HG03460 (cell line): Measurements from ENCODE around the gene TMEM190.

Source experiments
- ATAC-seq: cut with Tn5 transposase; IDR thresholded peaks from one replicate; pipeline ENCODE4 v1.9.1; 2021; ENCODE audit not compliant: unreplicated experiment

The TMEM190 gene

GRCh38 chr19:55350620-55351315, 25.9 kb upstream of the TMEM190 start:
- ATAC-seq, result no peak

GRCh38 chr19:55352040-55352439, 24.6 kb upstream of the TMEM190 start:
- ATAC-seq, result no peak

- ATAC-seq, result no peak
These were observed 24.0 kb upstream of the TMEM190 start for GRCh38 chr19:55352549-55353145.

GRCh38 chr19:55353356-55353802, 23.2 kb upstream of the TMEM190 start:
- ATAC-seq, result no peak

GRCh38 chr19:55353803-55354697, 22.6 kb upstream of the TMEM190 start:
- no peak for ATAC-seq

GRCh38 chr19:55354698-55355212, 21.9 kb upstream of the TMEM190 start, which contains the start of gene COX6B2:
TSS of gene COX6B2 (minus strand) at chr19:55354719. CDS start at chr19:55354521, 198 bp downstream.
- no peak for ATAC-seq

GRCh38 chr19:55355213-55355821, 21.3 kb upstream of the TMEM190 start:
- no peak for ATAC-seq

GRCh38 chr19:55358493-55358892, 18.1 kb upstream of the TMEM190 start:
- ATAC-seq, result no peak

- ATAC-seq, result no peak
These were observed 17.4 kb upstream of the TMEM190 start for GRCh38 chr19:55358943-55359908.

- no peak for ATAC-seq
These were observed 15.7 kb upstream of the TMEM190 start for GRCh38 chr19:55360902-55361301.

GRCh38 chr19:55362174-55362989, 14.2 kb upstream of the TMEM190 start:
- ATAC-seq, result no peak

- no peak for ATAC-seq
These were observed 13.5 kb upstream of the TMEM190 start, which contains the start of gene GARIN5B for GRCh38 chr19:55362990-55363716. TSS of gene GARIN5B (minus strand) at chr19:55363260. CDS start at chr19:55363066, 194 bp downstream.

- no peak for ATAC-seq
These were observed 11.4 kb upstream of the TMEM190 start for GRCh38 chr19:55365245-55365644.

GRCh38 chr19:55365964-55366363, 10.7 kb upstream of the TMEM190 start:
- no peak for ATAC-seq

GRCh38 chr19:55366790-55367189, 9.8 kb upstream of the TMEM190 start:
- ATAC-seq, result no peak

GRCh38 chr19:55368106-55368505, 8.5 kb upstream of the TMEM190 start:
- no peak for ATAC-seq

- no peak for ATAC-seq
These were observed 7.7 kb upstream of the TMEM190 start for GRCh38 chr19:55368701-55369563.
